KMS-11 (cell line): ENCODE measurements around the gene PPP3CB.

Experiments
- H2AFZ ChIP-seq: fragments of 200-600 bp; sonication (generic); 2 replicates; pipeline ENCODE4 v1.6.1; 2016; ENCODE audit warnings: antibody characterized with exemption, mixed run types, low read depth
- H3K27ac ChIP-seq: fragments of 200-600 bp; sonication (generic); 2 replicates; pipeline ENCODE4 v1.6.1; 2016; ENCODE audit warnings: mild to moderate bottlenecking, mixed run types
- H3K27me3 ChIP-seq: fragments of 200-600 bp; sonication (generic); 2 replicates; pipeline ENCODE4 v1.6.1; 2017; ENCODE audit warnings: mild to moderate bottlenecking, low read depth, mixed run types, moderate library complexity; ENCODE audit not compliant: insufficient read depth
- H3K36me3 ChIP-seq: fragments of 200-600 bp; sonication (generic); 2 replicates; pipeline ENCODE4 v1.6.1; 2017; ENCODE audit warnings: mild to moderate bottlenecking, mixed run types; ENCODE audit not compliant: insufficient read depth
- H3K4me1 ChIP-seq: fragments of 200-600 bp; sonication (generic); 2 replicates; pipeline ENCODE4 v1.6.1; 2016; ENCODE audit warnings: mild to moderate bottlenecking, low read depth, mixed run types; ENCODE audit not compliant: poor library complexity, severe bottlenecking
- H3K4me2 ChIP-seq: fragments of 200-600 bp; sonication (generic); 2 replicates; pipeline ENCODE4 v1.7.0; 2016; ENCODE audit warnings: mild to moderate bottlenecking, mixed run types
- H3K4me3 ChIP-seq: fragments of 200-600 bp; sonication (generic); IDR thresholded peaks from 2 replicates; pipeline ENCODE4 v1.6.1; 2017; ENCODE audit warnings: low read depth, low read length, mixed read lengths; ENCODE audit not compliant: insufficient read depth
- H3K79me2 ChIP-seq: fragments of 200-600 bp; sonication (generic); 2 replicates; pipeline ENCODE4 v1.6.1; 2016; ENCODE audit warnings: low read depth, mixed run types; ENCODE audit not compliant: insufficient read depth
- H3K9ac ChIP-seq: fragments of 200-600 bp; sonication (generic); 2 replicates; pipeline ENCODE4 v1.6.1; 2016; ENCODE audit warnings: mild to moderate bottlenecking, mixed run types
- H4K20me1 ChIP-seq: fragments of 200-600 bp; sonication (generic); 2 replicates; pipeline ENCODE4 v1.6.1; 2016; ENCODE audit warnings: mild to moderate bottlenecking, mixed run types; ENCODE audit not compliant: insufficient read depth
- TF ChIP-seq, protein P1 (sequence below): fragments of 200-600 bp; sonication (generic); conservative IDR thresholded peaks from 2 replicates; pipeline ENCODE4 v1.6.1; 2017; ENCODE audit warnings: low read depth, mild to moderate bottlenecking, antibody characterized with exemption, low read length, moderate library complexity, mixed read lengths

PPP3CB gene

DNA sequence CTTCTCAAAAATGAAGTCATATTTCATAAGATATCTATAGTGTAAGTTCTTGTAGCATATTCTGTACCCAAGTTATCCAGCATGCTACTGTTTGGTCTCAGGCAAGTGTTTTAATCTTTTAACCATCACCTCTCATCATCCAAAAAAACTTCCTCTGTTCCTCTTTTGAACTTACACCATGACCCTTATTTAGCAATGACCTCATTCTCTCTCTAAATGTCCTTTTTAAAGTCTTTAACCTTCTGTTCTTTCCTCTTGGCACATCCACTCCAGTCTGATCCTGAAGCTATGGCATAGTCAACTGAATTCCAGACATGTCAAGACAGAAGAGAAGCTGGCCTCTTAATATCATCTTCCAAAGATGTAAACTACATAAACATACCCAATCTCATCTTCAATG is 26.2 kb downstream of the PPP3CB start:
- H3K9ac ChIP-seq: no peak overlapping the region
- H3K4me2 ChIP-seq: no peak overlapping the region
- H4K20me1 ChIP-seq: no peaks in the 10 kb centered on the region
- no peaks in the 10 kb centered on the region for H3K79me2 ChIP-seq
- TF ChIP-seq, protein P1, sequence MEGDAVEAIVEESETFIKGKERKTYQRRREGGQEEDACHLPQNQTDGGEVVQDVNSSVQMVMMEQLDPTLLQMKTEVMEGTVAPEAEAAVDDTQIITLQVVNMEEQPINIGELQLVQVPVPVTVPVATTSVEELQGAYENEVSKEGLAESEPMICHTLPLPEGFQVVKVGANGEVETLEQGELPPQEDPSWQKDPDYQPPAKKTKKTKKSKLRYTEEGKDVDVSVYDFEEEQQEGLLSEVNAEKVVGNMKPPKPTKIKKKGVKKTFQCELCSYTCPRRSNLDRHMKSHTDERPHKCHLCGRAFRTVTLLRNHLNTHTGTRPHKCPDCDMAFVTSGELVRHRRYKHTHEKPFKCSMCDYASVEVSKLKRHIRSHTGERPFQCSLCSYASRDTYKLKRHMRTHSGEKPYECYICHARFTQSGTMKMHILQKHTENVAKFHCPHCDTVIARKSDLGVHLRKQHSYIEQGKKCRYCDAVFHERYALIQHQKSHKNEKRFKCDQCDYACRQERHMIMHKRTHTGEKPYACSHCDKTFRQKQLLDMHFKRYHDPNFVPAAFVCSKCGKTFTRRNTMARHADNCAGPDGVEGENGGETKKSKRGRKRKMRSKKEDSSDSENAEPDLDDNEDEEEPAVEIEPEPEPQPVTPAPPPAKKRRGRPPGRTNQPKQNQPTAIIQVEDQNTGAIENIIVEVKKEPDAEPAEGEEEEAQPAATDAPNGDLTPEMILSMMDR: no peak
- H3K4me1 ChIP-seq: peaks cover 15% of the 10 kb centered on the region
- no peak overlapping the region for H3K4me3 ChIP-seq
- no peaks in the 10 kb centered on the region for H3K36me3 ChIP-seq
- H3K27me3 ChIP-seq: no peaks in the 10 kb centered on the region
- H2AFZ ChIP-seq: no peak overlapping the region
- H3K27ac ChIP-seq: no peak overlapping the region

DNA sequence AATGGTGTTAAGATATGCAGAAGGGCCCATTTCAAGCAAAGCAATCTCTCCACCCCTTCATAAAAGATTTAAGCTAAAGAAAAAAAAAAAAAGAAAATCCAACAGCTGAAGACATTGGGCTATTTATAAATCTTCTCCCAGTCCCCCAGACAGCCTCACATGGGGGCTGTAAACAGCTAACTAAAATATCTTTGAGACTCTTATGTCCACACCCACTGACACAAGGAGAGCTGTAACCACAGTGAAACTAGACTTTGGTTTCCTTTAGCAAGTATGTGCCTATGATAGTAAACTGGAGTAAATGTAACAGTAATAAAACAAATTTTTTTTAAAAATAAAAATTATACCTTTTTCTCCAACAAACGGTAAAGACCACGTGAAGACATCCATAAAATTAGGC is 28.6 kb downstream of the PPP3CB start:
- TF ChIP-seq, protein P1: no peak
- H3K9ac ChIP-seq: no peak overlapping the region
- no peaks in the 10 kb centered on the region for H3K27me3 ChIP-seq
- H4K20me1 ChIP-seq: no peaks in the 10 kb centered on the region
- H3K4me2 ChIP-seq: peak overlapping the region; percentile 46
- no peak overlapping the region for H2AFZ ChIP-seq
- no peak overlapping the region for H3K27ac ChIP-seq
- H3K79me2 ChIP-seq: no peaks in the 10 kb centered on the region
- no peak overlapping the region for H3K4me3 ChIP-seq
- H3K4me1 ChIP-seq: peaks cover 15% of the 10 kb centered on the region
- no peaks in the 10 kb centered on the region for H3K36me3 ChIP-seq

DNA sequence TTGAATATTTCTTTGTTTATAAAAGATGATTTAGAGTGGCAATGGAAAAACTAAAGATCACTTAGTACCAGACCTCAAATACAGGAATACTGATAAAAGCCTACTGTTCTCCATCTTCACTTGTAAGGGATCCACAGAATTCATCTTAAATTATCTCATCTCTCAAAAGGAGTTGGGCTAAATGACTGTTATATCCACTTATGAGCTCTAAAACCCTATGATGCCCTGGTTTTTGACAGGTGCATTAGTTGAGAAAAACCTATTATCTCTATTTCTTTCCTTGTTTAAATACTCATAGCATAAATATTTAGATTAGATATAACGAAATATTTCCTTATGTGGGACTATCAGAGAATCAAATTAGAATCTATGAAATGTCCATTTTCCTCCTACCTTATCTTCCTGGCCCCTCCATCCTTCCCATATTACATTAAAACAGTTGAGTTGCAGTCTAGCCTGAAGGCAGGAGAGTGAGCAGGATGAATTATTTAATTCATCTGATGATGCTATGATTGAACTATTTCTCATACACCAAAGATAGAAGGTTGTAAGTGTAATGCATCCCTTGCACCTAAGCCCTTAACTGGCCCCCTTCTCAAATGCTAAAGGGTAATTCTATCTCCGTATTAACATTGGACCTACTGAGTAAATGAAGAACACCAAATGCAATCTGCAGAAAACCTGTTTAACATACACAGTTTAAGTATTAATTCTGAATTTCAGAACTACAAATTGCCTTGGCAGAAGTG is 29.7 kb downstream of the PPP3CB start:
- Histone ChIP-seq H3K4me2 (no peak overlapping the region), H3K27ac (no peak overlapping the region), H4K20me1 (no peaks in the 10 kb centered on the region), H3K27me3 (no peaks in the 10 kb centered on the region), H3K4me1 (peaks cover 15% of the 10 kb centered on the region), H2AFZ (no peak overlapping the region), H3K36me3 (no peaks in the 10 kb centered on the region), H3K79me2 (no peaks in the 10 kb centered on the region), H3K9ac (no peak overlapping the region), H3K4me3 (no peak overlapping the region)
- TF ChIP-seq, protein P1: no peak

DNA sequence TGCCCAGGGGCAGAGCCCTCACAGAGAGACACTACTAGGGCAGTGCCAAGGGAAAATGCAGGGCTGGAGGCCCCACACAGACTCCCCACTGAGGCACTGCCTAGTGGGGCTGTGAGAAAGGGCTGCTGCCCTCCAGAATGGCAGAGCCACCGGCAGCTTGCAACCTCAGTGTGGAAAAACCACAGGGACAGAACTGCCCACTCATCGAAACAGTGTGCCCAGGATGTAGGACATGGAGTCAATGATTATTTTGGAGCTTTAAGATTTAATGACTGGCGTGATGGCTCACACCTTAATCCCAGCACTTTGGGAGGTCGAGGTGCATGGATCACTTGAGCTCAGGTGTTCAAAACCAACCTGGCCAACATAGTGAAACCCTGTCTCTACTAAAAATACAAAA is 34.9 kb downstream of the PPP3CB start:
- no peak overlapping the region for H3K4me2 ChIP-seq
- no peak overlapping the region for H3K4me3 ChIP-seq
- no peaks in the 10 kb centered on the region for H3K4me1 ChIP-seq
- H3K36me3 ChIP-seq: no peaks in the 10 kb centered on the region
- no peak overlapping the region for H3K27ac ChIP-seq
- TF ChIP-seq, protein P1: no peak
- no peaks in the 10 kb centered on the region for H3K27me3 ChIP-seq
- H3K79me2 ChIP-seq: no peaks in the 10 kb centered on the region
- no peaks in the 10 kb centered on the region for H4K20me1 ChIP-seq
- no peak overlapping the region for H2AFZ ChIP-seq
- no peak overlapping the region for H3K9ac ChIP-seq
